ENCODE measurements around the gene SEMA3C.

GRCh38 chr7:80711531-80711930 lies 207.3 kb downstream of the SEMA3C start:
- TF ChIP-seq CTCF (conservative IDR thresholded peaks at IDR 0.05; ENCODE audit: low read length) (no peak), EZH2phosphoT487 (IDR thresholded peaks at IDR 0.05; ENCODE audit: borderline replicate concordance) (no peak)

All from Loucy (cell line).